HCT116 (cell line): ENCODE measurements around the gene WWP2. TPM values are rescaled to one million over a fixed set of nuclear protein-coding genes. Genes with fewer than 3 reads are reported as not detected.

Source experiments
- ATAC-seq: fragments of 200-7000 bp; cut with Tn5 transposase; 2 replicates; pipeline ENCODE4 v1.9.1; 2020; ENCODE audit warnings: mild to moderate bottlenecking, moderate library complexity
- BruUV-seq: library from RNA; stranded (reverse); fragments of 400-500 nt; replicated peaks from 2 replicates; lab custom pipeline; 2021; lab: Mats Ljungman, UMichigan
- CTCF ChIA-PET: fragments of 300-600 bp; sonication (Branson Sonifier 250); formaldehyde crosslinking; loops from one replicate; lab custom pipeline; 2021; ENCODE audit warnings: antibody characterized with exemption; lab: Charles Lee
- POLR2A ChIA-PET: fragments of 300-600, 350-600 bp; sonication (Branson Sonifier 250); formaldehyde crosslinking; loops from one replicate; lab custom pipeline; 2021; ENCODE audit warnings: antibody characterized with exemption; lab: Charles Lee
- RAD21 ChIA-PET, 2 experiments: fragments of 300-600 bp; sonication (Branson Sonifier 250); formaldehyde crosslinking; loops; one replicate each; lab custom pipeline; 2023; ENCODE audit warnings: low total read pairs in 2 of 2; ENCODE audit not compliant: uncharacterized antibody in 2 of 2, unreplicated experiment in 2 of 2, low non-redundant PET in 1 of 2; lab: Charles Lee
- DNase-seq: peaks from one replicate; pipeline ENCODE4 v3.0.0-alpha.2; 2010; ENCODE audit warnings: low read depth, low spot score
- H2AFZ ChIP-seq: fragments of 200-600 bp; shearing (Covaris generic), sonication (generic); 2 replicates; pipeline ENCODE4 v1.6.1; 2017; ENCODE audit warnings: low read depth, mixed run types, mixed read lengths, antibody characterized with exemption, low read length; ENCODE audit not compliant: poor library complexity, severe bottlenecking
- H3K27ac ChIP-seq: 2 replicates; pipeline ENCODE4 v1.5.1; 2012; ENCODE audit warnings: low read depth, low read length
- H3K27me3 ChIP-seq: fragments of 200-600 bp; sonication (generic); 2 replicates; pipeline ENCODE4 v1.6.1; 2016; ENCODE audit warnings: mixed run types, low read length, mixed read lengths; ENCODE audit not compliant: insufficient read depth
- H3K36me3 ChIP-seq, 2 experiments: fragments of 200-500 bp in 1 of 2; fragments of 200-600 bp in 1 of 2; sonication (Bioruptor generic) in 1 of 2; sonication (generic) in 1 of 2; 2 replicates each; pipeline versions ENCODE4 v1.5.1 to v1.6.1; 2014 to 2016; ENCODE audit warnings: low read length in 2 of 2, inconsistent platforms in 1 of 2, mixed read lengths in 1 of 2, mixed run types in 1 of 2; ENCODE audit not compliant: insufficient read depth in 2 of 2, control insufficient read depth in 1 of 2
- H3K4me1 ChIP-seq, 2 experiments: fragments of 200-600 bp in 1 of 2; sonication (generic) in 1 of 2; 2 replicates each; pipeline versions ENCODE4 v1.5.1 to v1.6.1; 2012 to 2017; ENCODE audit warnings: low read length in 2 of 2, inconsistent platforms in 1 of 2, mild to moderate bottlenecking in 1 of 2, mixed read lengths in 1 of 2, mixed run types in 1 of 2, moderate library complexity in 1 of 2; ENCODE audit not compliant: insufficient read depth in 2 of 2, control insufficient read depth in 1 of 2
- H3K4me2 ChIP-seq: fragments of 200-600 bp; sonication (generic); 2 replicates; pipeline ENCODE4 v1.6.1; 2017; ENCODE audit warnings: mixed run types, low read length, mixed read lengths
- H3K4me3 ChIP-seq, 2 experiments: fragments of 200-600 bp in 1 of 2; sonication (generic) in 1 of 2; replicated peaks in 1 of 2; 2 replicates each; pipeline ENCODE4 v1.5.1; 2011 to 2016; ENCODE audit warnings: low read length in 2 of 2, control low read depth in 1 of 2, low read depth in 1 of 2, mild to moderate bottlenecking in 1 of 2, mixed read lengths in 1 of 2, mixed run types in 1 of 2
- H3K79me2 ChIP-seq: fragments of 200-600 bp; sonication (generic); 2 replicates; pipeline ENCODE4 v1.6.1; 2017; ENCODE audit warnings: mild to moderate bottlenecking, mixed run types, low read length, moderate library complexity, mixed read lengths; ENCODE audit not compliant: insufficient read depth
- H3K9ac ChIP-seq: fragments of 200-600 bp; sonication (generic); 2 replicates; pipeline ENCODE4 v1.6.1; 2016; ENCODE audit warnings: low read length, mixed read lengths
- H3K9me2 ChIP-seq: fragments of 200-600 bp; sonication (generic), shearing (Covaris generic); 2 replicates; pipeline ENCODE4 v1.6.1; 2017; ENCODE audit warnings: mixed run types, mild to moderate bottlenecking, moderate library complexity; ENCODE audit not compliant: insufficient read depth
- H3K9me3 ChIP-seq, 2 experiments: fragments of 200-500 bp in 1 of 2; fragments of 200-600 bp in 1 of 2; sonication (Bioruptor generic) in 1 of 2; sonication (generic) in 1 of 2; 2 replicates each; pipeline ENCODE4 v1.6.1; 2014 to 2017; ENCODE audit warnings: low read length in 2 of 2, mixed read lengths in 2 of 2, inconsistent platforms in 1 of 2, low read depth in 1 of 2, mild to moderate bottlenecking in 1 of 2, mixed run types in 1 of 2, moderate library complexity in 1 of 2; ENCODE audit not compliant: control insufficient read depth in 1 of 2, insufficient read depth in 1 of 2
- H4K20me1 ChIP-seq: fragments of 200-600 bp; sonication (generic), shearing (Covaris generic); 2 replicates; pipeline ENCODE4 v1.6.1; 2017; ENCODE audit warnings: mixed run types, mild to moderate bottlenecking, moderate library complexity; ENCODE audit not compliant: insufficient read depth
- ATF3 ChIP-seq: IDR thresholded peaks from 2 replicates; pipeline ENCODE4 v1.6.1; 2012
- EGR1 ChIP-seq: IDR thresholded peaks from 2 replicates; pipeline ENCODE4 v1.6.1; 2012; ENCODE audit warnings: low read depth
- ELF1 ChIP-seq: IDR thresholded peaks from 2 replicates; pipeline ENCODE4 v1.6.1; 2012; ENCODE audit warnings: low read depth, borderline replicate concordance
- EZH2 ChIP-seq: fragments of 200-600 bp; sonication (generic); IDR thresholded peaks from 2 replicates; pipeline ENCODE4 v1.6.1; 2017; ENCODE audit warnings: antibody characterized with exemption, mixed run types
- FOSL1 ChIP-seq: IDR thresholded peaks from 2 replicates; pipeline ENCODE4 v1.6.1; 2012; ENCODE audit warnings: low read depth
- JUND ChIP-seq: IDR thresholded peaks from 2 replicates; pipeline ENCODE4 v1.6.1; 2012
- POLR2AphosphoS5 ChIP-seq: IDR thresholded peaks from 2 replicates; pipeline ENCODE4 v1.6.1; 2011; ENCODE audit warnings: mild to moderate bottlenecking, low read depth, low read length, moderate library complexity
- RAD21 ChIP-seq: IDR thresholded peaks from 2 replicates; pipeline ENCODE4 v1.6.1; 2012; ENCODE audit warnings: low read depth, mild to moderate bottlenecking
- SIN3A ChIP-seq: IDR thresholded peaks from 2 replicates; pipeline ENCODE4 v1.6.1; 2012; ENCODE audit warnings: low read depth
- SP1 ChIP-seq: IDR thresholded peaks from 2 replicates; pipeline ENCODE4 v1.6.1; 2012; ENCODE audit warnings: low read depth
- SRF ChIP-seq: IDR thresholded peaks from 2 replicates; pipeline ENCODE4 v1.6.1; 2012; ENCODE audit warnings: low read depth
- TCF7L2 ChIP-seq: IDR thresholded peaks from 2 replicates; pipeline ENCODE4 v1.7.0; 2011; ENCODE audit warnings: borderline replicate concordance, inconsistent platforms; ENCODE audit not compliant: insufficient read depth, insufficient read length; ENCODE audit errors: extremely low read depth
- YY1 ChIP-seq: IDR thresholded peaks from 2 replicates; pipeline ENCODE4 v1.6.1; 2011; ENCODE audit warnings: low read length, low read depth, moderate library complexity, mild to moderate bottlenecking; ENCODE audit not compliant: insufficient replicate concordance; ENCODE audit errors: extremely low read depth
- ZBTB33 ChIP-seq: IDR thresholded peaks from 2 replicates; pipeline ENCODE4 v1.6.1; 2011; ENCODE audit warnings: mild to moderate bottlenecking, low read length, moderate library complexity; ENCODE audit not compliant: insufficient replicate concordance; ENCODE audit errors: extremely low read depth
- ZFX ChIP-seq: fragments of 450-650 bp; IDR thresholded peaks from 2 replicates; pipeline ENCODE4 v1.6.1; 2017
- ZNF274 ChIP-seq: fragments of 200-500 bp; sonication (Bioruptor generic); IDR thresholded peaks from 2 replicates; pipeline ENCODE4 v1.6.1; 2014; ENCODE audit warnings: mild to moderate bottlenecking, low read depth, low read length, inconsistent platforms
- intact Hi-C: fragments of 100-400 bp; cut with micrococcal nuclease; formaldehyde crosslinking; loops from 2 replicates; pipeline ENCODE4 v1.10.0; 2022
- total RNA-seq: library from RNA; stranded (reverse); gene quantifications from one replicate; pipeline ENCODE4 v1.2.1, GENCODE V29; 2021; ENCODE audit not compliant: unreplicated experiment

Gene WWP2
- total RNA-seq, 1 experiment from 2014 or later: 44.2 TPM

GRCh38 chr16:69769404-69769803 lies 7.3 kb downstream of the WWP2 start:
- Histone ChIP-seq H3K9ac (no peak overlapping the region), H3K36me3 (no peaks in the 10 kb centered on the region), H3K9me2 (no peaks in the 10 kb centered on the region), H3K4me2 (no peak overlapping the region), H2AFZ (no peak overlapping the region), H3K79me2 (peaks cover 81% of the 10 kb centered on the region), H3K27me3 (no peaks in the 10 kb centered on the region), H3K9me3 (no peaks in the 10 kb centered on the region), H4K20me1 (no peaks in the 10 kb centered on the region), H3K27ac (no peak overlapping the region), H3K4me1 (peaks cover 17 to 34% of the 10 kb centered on the region in 2 experiments), H3K4me3 (no peak overlapping the region)
- intact Hi-C loops: no loop called here
- ChIA-PET POLR2A (no interaction called here), RAD21 (no interaction called here), CTCF (no interaction called here)
- no peak for DNase-seq
- TF ChIP-seq ELF1 (no peak), SRF (no peak), FOSL1 (no peak), RAD21 (no peak), EGR1 (no peak), EZH2 (no peak), POLR2AphosphoS5 (no peak), JUND (no peak), YY1 (no peak), SIN3A (no peak)
- no peak for ATAC-seq
- BruUV-seq: no TSS peak

- CTCF ChIA-PET: interaction anchor here (1.3 kb wide), 1 partner anchor 17 kb away, joined by 3 read pairs; the partner anchor contains the start of gene NOB1
- no peak overlapping the region for H3K27ac ChIP-seq
- BruUV-seq: no TSS peak
- no peaks in the 10 kb centered on the region for H3K9me2 ChIP-seq
- no peaks in the 10 kb centered on the region for H4K20me1 ChIP-seq
- no peak overlapping the region for H2AFZ ChIP-seq
- no peaks in the 10 kb centered on the region for H3K36me3 ChIP-seq
- peaks cover 74% of the 10 kb centered on the region for H3K79me2 ChIP-seq
- no peak overlapping the region for H3K4me2 ChIP-seq
- no peak overlapping the region for H3K4me3 ChIP-seq
- DNase-seq: no peak
- H3K27me3 ChIP-seq: no peaks in the 10 kb centered on the region
- no peaks in the 10 kb centered on the region for H3K9me3 ChIP-seq
- POLR2A ChIA-PET: no interaction called here
- RAD21 ChIA-PET: no interaction called here
- H3K9ac ChIP-seq: no peak overlapping the region
- intact Hi-C loops: no loop called here
- peaks cover 17 to 34% of the 10 kb centered on the region in 2 experiments for H3K4me1 ChIP-seq
- no peak for ATAC-seq
- TF ChIP-seq SRF (no peak), ZNF274 (no peak), POLR2AphosphoS5 (no peak), SIN3A (no peak), TCF7L2 (no peak), SP1 (no peak), EGR1 (no peak), ZBTB33 (no peak), ATF3 (no peak), ZFX (no peak), JUND (no peak), RAD21 (no peak), YY1 (no peak)
Measured at GRCh38 chr16:69771651-69771967, 9.5 kb downstream of the WWP2 start.
